Parathyroid adenoma (tissue), 2 donors: Measurements from ENCODE around the gene RNASE8.

Experiments
- H2AFZ ChIP-seq: fragments of 300-600 bp; sonication (generic); one replicate; pipeline ENCODE4 v1.7.0; 2017; ENCODE audit warnings: antibody characterized with exemption, mild to moderate bottlenecking
- H3K27ac ChIP-seq: fragments of 300-600 bp; sonication (generic); one replicate; pipeline ENCODE4 v1.7.0; 2017
- H3K27me3 ChIP-seq: fragments of 300-600 bp; sonication (generic); one replicate; pipeline ENCODE4 v1.7.0; 2017; ENCODE audit warnings: low read length; ENCODE audit not compliant: control insufficient read depth, insufficient read depth
- H3K36me3 ChIP-seq: fragments of 300-600 bp; sonication (generic); one replicate; pipeline ENCODE4 v1.7.0; 2017; ENCODE audit warnings: low read length; ENCODE audit not compliant: control insufficient read depth, insufficient read depth
- H3K4me1 ChIP-seq: fragments of 300-600 bp; sonication (generic); one replicate; pipeline ENCODE4 v1.7.0; 2017; ENCODE audit warnings: control low read depth
- H3K4me2 ChIP-seq: fragments of 300-600 bp; sonication (generic); one replicate; pipeline ENCODE4 v1.7.0; 2017; ENCODE audit warnings: low read length
- H3K4me3 ChIP-seq: fragments of 300-600 bp; sonication (generic); one replicate; pipeline ENCODE4 v1.7.0; 2017; ENCODE audit warnings: low read depth, low read length
- H3K79me2 ChIP-seq: fragments of 300-600 bp; sonication (generic); one replicate; pipeline ENCODE4 v1.7.0; 2017; ENCODE audit warnings: control low read depth
- H3K9ac ChIP-seq: fragments of 300-600 bp; sonication (generic); one replicate; pipeline ENCODE4 v1.7.0; 2017; ENCODE audit warnings: mild to moderate bottlenecking
- H3K9me3 ChIP-seq: fragments of 300-600 bp; sonication (generic); one replicate; pipeline ENCODE4 v1.7.0; 2017; ENCODE audit warnings: low read length; ENCODE audit not compliant: control insufficient read depth
- TF ChIP-seq, protein P1 (sequence below): fragments of 300-600 bp; sonication (generic); IDR thresholded peaks from one replicate; pipeline ENCODE4 v1.7.0; 2017; ENCODE audit warnings: antibody characterized with exemption, mild to moderate bottlenecking
- donor health status: primary hyperparathyroidism.

The RNASE8 gene

DNA sequence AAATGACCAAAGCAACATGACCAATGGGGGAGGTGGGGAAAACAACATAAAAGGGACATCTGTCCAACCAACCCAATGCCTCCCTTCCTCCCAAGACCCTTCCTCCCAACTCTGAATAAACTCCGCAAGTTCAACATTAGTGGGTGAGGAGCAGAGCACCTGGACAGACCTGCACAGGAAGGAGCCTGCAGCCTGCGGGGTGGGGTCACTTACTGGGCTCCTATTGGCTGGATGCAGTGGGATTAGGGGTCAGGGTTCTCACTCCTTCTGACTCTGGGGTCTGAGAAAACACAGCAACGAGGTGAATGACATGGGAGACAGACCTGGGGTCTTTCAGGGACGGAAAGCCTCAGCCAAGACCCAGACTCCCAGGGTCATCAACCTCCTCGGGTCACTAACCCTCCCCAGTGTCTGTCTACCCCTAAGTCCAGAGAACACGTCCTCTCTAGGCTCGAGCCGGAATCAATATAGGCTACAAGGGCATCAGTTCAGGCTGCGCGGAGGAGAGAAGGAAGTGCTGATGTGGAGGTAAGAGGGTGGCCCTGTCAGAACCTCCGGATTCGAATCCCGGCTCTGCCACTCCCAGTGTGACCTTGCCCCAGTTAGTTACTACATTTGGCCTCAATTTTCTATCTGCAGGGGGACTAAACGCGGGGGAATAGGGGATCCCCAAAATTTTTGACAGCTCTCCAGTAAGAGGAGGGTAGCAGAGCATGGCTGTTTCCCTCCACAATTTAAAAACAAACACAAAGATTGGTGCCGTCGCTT is 33.6 kb upstream of the RNASE8 start:
- peak overlapping the region; percentile 61 for H3K9ac ChIP-seq
- H2AFZ ChIP-seq = peak overlapping the region; percentile 81
- peaks cover 12% of the 10 kb centered on the region for H3K79me2 ChIP-seq
- H3K27ac ChIP-seq = peak overlapping the region; percentile 87
- no peaks in the 10 kb centered on the region for H3K27me3 ChIP-seq
- no peaks in the 10 kb centered on the region for H3K9me3 ChIP-seq
- peaks cover 20% of the 10 kb centered on the region for H3K4me1 ChIP-seq
- peak overlapping the region; percentile 95 for H3K4me2 ChIP-seq
- no peaks in the 10 kb centered on the region for H3K36me3 ChIP-seq
- peak overlapping the region; percentile 92 for H3K4me3 ChIP-seq
- TF ChIP-seq, protein P1, sequence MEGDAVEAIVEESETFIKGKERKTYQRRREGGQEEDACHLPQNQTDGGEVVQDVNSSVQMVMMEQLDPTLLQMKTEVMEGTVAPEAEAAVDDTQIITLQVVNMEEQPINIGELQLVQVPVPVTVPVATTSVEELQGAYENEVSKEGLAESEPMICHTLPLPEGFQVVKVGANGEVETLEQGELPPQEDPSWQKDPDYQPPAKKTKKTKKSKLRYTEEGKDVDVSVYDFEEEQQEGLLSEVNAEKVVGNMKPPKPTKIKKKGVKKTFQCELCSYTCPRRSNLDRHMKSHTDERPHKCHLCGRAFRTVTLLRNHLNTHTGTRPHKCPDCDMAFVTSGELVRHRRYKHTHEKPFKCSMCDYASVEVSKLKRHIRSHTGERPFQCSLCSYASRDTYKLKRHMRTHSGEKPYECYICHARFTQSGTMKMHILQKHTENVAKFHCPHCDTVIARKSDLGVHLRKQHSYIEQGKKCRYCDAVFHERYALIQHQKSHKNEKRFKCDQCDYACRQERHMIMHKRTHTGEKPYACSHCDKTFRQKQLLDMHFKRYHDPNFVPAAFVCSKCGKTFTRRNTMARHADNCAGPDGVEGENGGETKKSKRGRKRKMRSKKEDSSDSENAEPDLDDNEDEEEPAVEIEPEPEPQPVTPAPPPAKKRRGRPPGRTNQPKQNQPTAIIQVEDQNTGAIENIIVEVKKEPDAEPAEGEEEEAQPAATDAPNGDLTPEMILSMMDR = no peak

DNA sequence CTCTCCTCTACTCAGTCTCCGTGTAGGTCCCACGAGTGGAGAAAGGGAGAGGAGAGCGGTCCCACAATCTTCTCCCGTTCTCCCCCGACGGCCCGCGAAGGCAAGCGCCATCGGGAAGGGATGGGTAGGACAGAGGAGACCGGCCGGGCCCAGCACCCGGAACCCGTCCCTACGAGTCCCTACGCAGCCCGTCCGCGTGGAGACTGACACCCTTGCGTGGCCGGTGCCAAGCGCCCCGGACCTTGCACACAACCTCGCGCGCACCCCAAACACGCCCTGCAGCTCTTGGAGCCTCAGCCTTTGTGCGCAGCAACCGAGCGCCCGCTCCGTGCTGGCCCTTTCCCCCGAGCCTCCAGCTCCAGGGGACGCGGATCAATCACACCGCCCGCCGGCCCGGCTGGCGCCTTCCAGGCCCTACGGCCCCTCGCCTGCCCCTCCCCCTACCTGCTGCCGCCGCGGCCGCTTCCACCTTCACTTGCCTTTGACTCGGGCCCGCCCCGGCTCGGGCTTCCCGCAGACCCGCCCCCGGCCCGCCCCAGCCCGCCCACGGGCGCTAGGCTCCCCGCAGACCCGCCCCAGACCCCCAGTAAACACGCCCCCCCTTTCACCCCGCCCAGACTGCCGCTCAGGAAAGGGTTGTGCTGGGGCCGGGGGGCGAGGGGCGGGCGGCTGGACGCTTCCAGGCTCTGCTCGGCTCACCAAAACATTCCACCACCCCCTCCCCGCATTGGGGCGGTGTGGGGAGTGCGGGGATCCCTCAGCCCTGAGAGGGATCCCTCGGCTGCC is 32.8 kb upstream of the RNASE8 start, which contains the start of gene NDRG2:
Gene NDRG2, minus strand, starts transcription at position 477 of the 786 bp plus-strand sequence. CDS start 1,746 bp downstream, outside the sequence.
- Histone ChIP-seq H3K4me1 (peaks cover 20% of the 10 kb centered on the region), H3K4me2 (peak within 1 kb of the TSS; percentile 99)

DNA sequence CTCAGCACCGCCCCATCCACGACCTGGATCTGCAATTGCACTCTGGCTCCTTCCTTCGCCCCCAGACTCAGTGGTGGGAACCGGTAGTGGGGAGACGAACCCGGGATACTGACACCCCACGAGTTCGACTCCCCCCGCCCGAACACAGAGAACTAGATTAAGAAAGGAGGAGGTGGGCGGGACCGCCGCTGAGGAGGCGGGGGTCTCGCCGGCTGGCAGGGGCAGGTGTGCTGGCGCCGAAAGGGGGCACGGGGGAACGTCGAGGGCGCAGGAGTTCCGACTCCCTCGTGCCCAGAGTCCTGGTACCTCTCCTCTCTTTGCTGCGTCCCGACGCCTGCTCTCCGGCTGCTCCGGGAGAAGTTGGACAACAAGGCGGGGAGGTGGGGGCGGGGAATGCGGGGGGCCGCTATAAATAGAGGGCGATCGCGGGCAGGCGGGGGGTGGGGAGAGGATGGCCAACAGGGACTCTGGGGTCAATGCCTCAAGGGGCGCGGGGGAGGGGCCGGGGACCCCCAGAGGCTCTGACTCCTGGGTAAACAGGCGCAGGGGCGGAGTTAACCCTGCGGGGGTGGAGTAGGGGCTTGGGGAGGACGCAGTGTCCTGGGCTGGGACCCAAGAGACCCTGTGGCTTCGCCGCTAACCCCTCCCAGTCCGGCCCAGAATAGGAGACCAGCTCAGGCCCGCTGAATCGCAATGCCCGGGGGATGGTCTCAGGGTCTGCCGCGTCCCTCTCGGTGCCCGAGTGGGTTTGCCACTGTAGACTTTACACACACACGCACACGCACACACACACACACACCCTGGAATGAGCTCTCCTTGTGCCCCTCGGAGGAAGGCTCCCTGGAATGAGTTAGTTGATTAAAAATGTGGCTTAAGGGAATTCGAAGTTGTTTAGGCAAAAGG is 32.0 kb upstream of the RNASE8 start:
- peak overlapping the region; percentile 72 for H3K4me3 ChIP-seq
- TF ChIP-seq, protein P1 = no peak
- H3K27ac ChIP-seq = peak overlapping the region; percentile 87
- H3K4me1 ChIP-seq = peaks cover 20% of the 10 kb centered on the region
- H3K79me2 ChIP-seq = peaks cover 12% of the 10 kb centered on the region
- H3K9ac ChIP-seq = peak overlapping the region; percentile 63
- peak overlapping the region; percentile 81 for H2AFZ ChIP-seq
- no peaks in the 10 kb centered on the region for H3K36me3 ChIP-seq
- no peaks in the 10 kb centered on the region for H3K9me3 ChIP-seq
- H3K27me3 ChIP-seq = no peaks in the 10 kb centered on the region
- H3K4me2 ChIP-seq = peak overlapping the region; percentile 99

More for the DNA sequence above, 32.8 kb upstream of the RNASE8 start, which contains the start of gene NDRG2:
- no peaks in the 10 kb centered on the region for H3K9me3 ChIP-seq
- H2AFZ ChIP-seq = peak within 1 kb of the TSS; percentile 81
- peaks cover 12% of the 10 kb centered on the region for H3K79me2 ChIP-seq
- no peaks in the 10 kb centered on the region for H3K36me3 ChIP-seq
- H3K27me3 ChIP-seq = no peaks in the 10 kb centered on the region
- H3K9ac ChIP-seq = peak within 1 kb of the TSS; percentile 63
- peak within 1 kb of the TSS; percentile 87 for H3K27ac ChIP-seq
- H3K4me3 ChIP-seq = peak within 1 kb of the TSS; percentile 92
- TF ChIP-seq, protein P1 = no peak

DNA sequence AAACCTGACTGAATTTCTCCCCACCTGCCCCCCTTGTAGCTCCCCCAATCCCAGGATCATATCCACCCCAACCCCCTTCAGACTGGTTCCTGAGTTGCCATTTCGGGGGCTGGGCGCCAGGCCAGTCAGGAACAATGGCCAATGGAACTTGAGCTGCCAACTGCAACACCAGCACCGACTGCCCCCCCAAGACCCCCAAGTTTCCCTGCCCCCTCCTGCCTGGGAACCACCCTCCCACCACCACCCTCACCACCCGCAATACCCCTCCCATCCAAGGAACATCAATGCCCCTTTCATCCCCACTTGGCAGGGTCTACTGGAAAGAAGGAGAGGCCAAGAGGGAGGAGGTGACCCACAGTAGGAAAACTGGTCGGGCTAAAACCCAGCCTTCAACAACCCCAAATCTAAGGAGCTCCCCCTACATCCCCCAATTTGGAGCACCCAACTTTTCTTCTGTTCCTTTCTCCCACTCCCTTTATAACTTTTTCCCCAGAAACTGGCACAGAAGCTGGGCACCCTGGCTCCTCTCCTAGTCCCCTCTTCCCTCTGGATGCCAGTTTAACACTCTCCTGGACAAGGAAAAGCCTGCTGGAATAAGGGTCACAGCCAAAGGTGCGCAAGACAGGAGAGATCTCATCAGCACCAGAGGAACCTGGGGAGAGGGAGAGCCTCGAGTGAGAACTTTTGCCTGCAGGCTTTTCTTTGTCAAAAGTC is 31.2 kb upstream of the RNASE8 start:
- TF ChIP-seq, protein P1 = no peak
- H2AFZ ChIP-seq = peak overlapping the region; percentile 81
- no peaks in the 10 kb centered on the region for H3K36me3 ChIP-seq
- H3K9ac ChIP-seq = no peak overlapping the region
- peaks cover 20% of the 10 kb centered on the region for H3K4me1 ChIP-seq
- no peak overlapping the region for H3K4me3 ChIP-seq
- no peak overlapping the region for H3K4me2 ChIP-seq
- peak overlapping the region; percentile 87 for H3K27ac ChIP-seq
- H3K27me3 ChIP-seq = no peaks in the 10 kb centered on the region
- no peaks in the 10 kb centered on the region for H3K9me3 ChIP-seq
- peaks cover 12% of the 10 kb centered on the region for H3K79me2 ChIP-seq
